HG02870 (cell line): ENCODE results near the gene INTS1.

Experiments used
- ATAC-seq: cut with Tn5 transposase; IDR thresholded peaks from one replicate; pipeline ENCODE4 v1.9.1; 2021; ENCODE audit warnings: mild to moderate bottlenecking, moderate library complexity; ENCODE audit not compliant: unreplicated experiment

Gene INTS1

DNA sequence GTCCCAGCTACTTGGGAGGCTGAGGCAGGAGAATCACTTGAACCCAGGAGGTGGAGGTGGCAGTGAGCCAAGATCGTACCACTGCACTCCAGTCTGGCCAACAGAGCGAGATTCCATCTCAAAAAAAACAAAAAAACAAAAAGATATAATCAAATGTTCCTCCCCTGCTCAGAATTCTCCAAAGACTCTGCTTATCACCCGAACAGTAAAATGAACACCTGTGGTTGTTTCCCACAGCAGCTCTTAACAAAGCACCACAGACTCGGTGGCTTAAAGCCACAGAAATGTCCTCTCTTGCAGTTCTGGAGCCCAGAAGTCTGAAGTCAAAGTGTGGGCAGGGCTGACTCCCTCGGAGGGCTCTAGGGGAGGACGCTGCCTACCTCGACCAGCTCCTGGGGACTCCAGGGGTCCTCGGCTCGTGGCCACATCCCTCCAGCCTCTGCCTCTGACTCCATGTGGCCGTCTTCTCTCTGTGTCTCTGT lies 4.1 kb upstream of the INTS1 start:
- no peak for ATAC-seq

DNA sequence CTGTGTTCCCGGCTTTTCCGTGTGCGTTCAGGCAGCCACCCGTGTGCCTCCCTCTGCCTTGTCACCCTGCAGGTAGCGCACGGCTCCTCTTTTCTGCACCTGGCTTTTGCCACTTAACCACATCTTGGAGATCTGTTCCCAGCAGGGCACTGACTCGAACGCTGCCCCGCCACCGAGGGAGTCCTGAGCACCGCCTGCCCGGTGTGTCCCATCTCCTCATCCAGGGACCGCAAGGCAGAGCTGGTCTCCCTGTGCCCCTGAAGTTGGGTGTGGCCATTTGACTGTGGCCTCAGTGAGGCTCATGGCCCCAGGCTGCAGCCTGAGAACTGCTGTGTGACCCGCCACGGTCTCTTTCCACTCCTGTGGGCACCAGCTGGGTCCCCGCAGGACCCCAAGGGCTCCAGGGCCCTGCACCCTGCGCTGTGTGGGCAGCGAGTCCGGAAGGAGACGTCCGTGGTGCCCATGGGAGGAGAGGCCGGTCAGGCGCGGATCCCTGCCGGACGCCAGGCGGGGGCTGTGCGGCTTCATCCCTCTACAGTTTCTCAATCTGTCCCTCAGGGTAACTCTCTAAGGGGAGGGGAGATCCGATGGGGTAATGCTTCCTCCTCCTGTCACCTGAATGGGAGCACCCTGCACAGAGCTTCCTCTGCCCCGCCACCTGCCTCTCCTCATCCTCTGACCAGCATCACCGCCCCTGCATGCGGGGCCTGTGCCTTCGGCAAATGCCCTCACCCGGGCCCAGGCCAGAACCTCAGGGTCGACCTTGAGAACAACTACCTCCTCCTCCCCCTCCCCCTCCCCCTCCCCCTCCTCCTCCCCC lies 1.8 kb upstream of the INTS1 start:
- no peak for ATAC-seq

DNA sequence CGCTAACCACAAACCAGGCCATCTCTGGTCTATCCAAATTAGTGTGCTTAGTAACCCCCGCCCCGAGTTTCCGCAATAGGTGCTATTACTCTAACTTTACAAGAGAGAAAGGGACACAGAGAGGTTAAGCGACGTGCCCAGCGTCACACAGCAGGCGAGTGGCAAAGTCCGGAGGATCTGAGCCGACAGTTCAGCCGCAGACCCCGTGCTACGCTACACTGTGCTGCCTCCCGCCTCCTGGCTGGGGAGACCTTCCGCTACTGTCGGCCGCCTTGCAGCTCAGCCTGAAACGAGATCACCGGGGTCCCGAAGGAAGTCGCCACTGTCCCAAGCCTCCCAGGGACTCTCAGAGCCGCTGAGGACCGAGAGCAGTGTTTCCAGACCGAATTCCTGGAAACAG lies 799 bp downstream of the INTS1 start:
- ATAC-seq, result no peak

DNA sequence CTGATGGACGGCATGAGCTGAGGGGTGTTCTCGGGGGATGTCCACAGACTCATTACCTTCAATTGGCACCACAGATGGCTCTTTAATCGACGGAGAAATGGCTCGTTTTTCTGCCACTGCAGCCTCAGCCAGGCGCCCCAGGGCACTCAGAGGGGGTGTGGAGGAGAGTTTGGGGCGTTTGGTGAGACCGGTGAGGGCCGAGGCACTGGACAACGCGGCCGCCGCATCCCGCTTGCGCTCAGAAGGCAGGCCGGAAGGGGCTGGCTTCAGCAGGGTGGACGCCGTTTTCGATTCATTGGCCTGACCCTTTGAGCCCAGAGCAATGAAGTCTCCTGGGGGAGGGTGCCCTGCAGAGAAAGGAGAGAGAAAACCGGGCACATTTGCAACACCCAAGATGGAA lies 1.3 kb downstream of the INTS1 start:
- no peak for ATAC-seq

DNA sequence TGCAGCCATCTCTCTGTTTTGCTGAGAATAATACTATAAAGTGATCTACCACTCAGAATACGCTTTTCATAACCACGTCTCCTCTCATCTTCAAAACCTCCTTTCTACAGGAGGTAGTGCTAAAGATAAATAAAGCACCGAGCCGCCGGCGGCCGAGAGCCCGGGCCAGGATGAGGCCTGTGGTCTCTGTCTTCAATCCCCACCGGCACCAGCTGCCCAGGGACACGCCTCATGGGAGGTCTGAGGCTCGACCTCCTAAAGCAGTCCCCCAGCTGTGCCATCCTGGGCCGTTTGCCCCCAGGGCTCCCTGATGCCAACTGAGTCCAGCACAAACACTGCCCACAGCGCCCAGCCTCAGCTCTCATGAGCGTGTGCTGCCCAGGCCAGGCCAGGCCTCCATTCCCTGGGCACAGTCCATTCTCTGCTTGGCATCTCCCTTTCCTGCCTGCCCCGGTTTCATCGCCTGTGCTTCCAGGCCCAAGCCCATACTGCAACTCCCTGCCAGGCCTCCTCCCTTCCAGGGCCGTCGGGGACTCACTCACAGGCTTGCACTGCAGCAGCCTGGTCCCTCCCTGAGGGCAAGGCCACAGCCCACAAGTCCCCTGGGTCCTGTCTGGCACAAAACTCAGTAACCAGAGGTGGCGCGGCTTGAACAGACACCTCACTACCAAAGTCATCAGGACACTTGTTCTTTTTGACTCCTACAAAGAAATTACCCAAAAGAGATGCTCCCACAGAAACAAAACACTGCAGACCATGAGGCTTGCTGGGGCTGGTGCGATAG lies 2.5 kb downstream of the INTS1 start:
- ATAC-seq, result no peak

DNA sequence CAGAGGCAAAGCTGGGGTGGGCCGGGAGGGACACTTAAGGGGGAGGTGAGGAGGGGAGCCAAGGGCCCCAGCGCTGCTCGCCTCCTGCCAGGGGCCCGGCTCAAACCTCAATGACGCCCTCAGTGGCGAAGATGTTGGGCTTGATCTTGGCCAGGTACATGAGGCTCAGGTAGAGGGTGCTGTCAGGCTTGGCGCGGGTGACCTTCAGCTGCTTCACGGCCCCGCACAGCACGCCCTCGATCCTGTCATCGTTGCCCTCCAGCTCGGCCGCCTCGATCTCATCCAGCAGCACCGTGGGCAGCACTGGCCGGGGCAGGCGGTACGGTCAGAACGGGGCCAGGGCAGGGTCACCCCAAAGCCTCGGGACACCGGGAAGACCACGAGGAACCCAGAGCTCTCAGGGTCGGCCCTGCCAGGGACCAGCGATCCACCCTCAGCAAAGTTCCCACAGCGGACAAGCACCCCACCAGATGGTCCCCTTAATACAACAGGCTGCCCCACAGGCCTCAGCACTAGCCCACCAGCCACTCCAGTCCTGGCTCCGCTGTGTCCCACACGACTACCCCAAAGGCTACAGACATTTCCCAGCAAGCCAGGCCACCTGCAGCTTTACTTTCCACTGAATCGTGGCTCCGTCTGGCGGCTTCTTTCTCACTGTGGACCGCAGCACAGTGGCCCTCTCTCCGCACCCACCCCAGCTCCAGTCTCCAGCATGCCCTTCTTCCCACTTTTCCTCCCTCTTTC lies 4.0 kb downstream of the INTS1 start:
- no peak for ATAC-seq

DNA sequence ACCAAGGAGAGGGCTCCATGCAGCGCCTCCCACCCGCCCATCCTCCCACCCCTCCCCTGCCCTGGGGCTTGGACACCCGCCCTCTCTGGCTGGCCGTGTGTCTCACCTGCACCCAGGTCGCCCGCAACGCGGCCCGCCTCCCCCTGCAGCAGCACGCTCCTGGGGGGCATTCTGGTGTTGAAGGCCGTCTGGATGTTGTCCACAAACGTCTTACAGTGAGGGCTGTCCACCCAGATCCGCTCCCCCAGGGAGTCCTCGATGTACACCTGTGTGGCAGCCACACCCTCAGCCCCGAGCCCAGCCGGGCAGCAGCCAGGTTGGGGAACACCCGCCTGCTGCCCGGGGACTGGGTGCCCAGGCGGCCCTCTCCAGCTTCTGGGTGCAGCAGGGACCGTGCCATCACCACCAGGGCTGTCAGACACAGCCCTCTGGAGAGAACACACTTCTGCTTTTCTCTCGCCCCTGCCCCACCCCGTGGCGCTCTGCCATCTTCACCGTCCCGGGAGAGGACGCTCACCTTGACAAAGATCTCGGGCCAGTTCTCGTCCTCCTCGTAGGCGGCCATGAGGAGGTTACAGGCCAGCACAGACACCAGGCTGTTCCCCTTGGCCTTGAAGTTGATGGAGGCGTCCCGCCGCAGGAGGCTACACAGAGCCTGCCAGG lies 4.7 kb downstream of the INTS1 start:
- ATAC-seq, result no peak

DNA sequence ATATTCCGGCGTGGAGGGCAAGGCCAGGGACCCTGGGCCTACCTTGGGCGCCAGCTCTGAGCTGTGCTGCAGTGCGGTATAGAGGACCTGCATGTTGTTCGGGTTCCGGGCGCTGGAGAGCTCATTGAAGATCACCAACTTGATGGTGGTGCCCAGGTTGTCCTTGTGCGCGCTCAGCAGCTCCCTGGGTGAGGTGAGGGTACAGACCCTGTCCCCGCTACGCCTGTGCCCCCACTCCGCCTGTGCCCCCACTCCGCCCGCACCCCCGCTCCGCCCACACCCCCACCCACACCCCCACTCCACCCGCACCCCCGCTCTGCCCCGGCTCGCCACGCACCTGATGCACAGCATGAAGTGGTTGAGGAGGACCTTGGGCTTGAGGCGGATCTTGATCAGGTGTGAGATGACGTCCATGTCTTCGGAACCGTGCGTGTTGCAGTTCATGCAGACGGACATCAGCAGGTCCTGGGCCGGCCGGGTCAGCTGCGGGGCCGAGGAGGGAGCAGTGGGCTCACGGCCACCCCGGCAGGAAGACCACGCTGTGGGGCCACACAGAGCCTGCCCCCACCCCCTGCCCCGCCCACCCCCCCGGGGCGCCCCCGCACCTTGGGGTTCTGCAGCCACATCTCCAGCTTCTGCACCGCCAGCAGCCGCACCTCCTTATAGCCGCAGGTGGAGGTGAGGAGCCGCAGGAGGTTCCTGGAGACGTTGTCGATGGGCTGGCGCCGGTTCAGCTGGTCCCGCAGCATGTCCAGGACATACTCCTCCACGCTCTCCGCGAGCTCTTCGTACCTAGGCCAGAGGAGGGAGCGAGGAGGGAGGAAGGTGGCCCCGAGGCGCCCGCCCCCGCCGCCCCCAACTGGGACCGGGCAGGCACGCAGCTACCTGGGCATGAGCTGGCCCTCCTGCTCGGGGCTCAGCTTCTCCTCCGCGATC lies 5.6 kb downstream of the INTS1 start:
- ATAC-seq, result no peak

DNA sequence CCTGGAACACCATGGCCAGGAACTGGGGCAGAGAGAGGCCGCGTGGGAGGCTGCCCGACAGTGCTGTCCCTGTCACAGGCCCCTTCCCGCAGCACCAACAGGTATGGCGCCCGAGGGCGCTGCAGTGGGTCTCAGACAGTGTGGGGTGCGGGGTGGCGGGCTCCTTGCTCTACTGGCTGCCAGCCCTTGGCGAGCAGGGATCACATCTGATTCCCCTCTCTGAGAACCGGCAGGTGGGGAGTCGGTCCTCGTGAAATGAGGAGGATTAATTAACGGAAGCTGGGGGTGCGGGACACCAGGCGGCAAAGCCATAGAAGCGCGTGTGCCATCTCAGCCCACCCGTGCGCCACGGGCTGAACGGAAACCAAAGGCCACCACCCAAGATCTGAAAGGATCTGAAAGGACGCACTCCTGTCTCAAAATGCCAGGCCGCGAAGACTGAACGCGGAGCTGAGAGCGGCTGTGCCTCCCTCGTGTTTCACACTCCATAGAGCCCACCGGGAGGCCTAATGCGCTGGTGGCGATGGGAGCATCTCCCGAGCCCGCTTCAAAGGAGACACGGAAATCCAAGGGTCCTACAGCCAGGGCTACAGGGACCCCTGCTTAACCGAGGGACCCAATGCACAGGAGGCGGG lies 6.8 kb downstream of the INTS1 start:
- no peak for ATAC-seq

DNA sequence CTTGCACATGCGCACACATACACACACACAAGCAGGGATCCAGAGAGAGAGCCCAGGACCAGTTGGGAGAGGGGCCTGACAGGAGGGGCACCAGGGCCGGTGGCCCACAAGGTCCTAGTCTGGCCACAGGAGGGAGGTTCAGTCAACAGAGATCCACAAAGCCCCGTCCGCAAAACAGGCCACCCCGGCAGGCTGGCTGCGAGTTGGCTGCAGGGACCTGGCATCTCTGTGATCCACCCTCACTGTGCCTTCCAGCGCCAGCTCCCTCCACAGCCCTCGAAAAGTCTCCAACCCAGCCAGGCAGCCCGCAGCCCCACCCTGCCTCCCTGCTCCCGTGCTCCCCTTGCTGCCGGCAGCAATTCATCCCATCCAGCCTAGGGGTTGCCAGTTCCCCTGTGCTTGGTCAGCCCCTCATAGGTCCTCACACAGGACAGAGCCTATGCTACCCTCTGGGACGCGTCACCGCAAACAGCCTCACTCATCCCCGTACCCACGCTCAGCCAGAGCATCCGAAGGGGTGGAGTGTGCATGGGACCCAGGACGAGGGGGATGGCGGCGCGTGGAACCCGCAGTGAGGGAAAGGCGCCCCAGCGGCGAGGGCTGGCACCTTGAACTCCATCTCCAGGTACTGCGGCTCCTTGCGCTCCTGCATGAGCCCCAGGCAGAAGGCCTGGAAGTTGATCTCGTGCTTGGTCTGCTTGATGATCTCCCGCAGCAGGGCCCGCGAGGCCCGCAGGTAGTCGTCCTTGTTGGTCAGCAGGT lies 7.5 kb downstream of the INTS1 start:
- no peak for ATAC-seq

DNA sequence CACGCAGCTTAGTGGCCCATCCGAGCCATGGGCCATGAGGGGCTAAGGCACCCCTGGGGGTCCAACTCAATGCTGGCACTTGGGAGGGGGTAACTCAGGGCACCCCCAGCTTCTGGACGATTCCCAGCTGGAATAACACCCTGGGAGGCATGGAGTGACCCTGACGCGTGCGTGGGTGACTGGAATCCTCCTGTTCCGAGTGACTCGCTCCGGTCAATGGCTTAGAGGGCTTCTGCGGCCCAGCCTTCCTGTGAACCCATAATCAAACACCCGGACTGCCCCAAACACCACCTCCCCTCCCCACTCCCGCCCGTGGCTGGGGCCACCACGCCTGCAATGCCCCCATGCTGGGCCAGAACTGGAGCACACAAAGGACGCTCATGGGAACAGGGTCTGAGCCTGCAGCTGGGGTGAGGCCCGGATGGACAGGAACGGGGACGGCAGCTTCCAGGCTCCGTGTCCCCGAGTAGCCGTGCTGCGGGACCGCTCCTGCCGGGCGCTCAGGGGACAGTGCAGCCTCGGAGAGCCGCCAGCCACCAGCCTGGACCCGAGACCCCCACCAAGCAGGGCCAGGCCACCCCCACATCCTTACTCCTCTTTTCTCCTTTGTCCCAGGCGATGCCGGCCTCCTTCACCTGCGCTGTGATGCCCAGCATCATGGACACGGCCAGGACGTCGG lies 8.5 kb downstream of the INTS1 start:
- ATAC-seq, result no peak

DNA sequence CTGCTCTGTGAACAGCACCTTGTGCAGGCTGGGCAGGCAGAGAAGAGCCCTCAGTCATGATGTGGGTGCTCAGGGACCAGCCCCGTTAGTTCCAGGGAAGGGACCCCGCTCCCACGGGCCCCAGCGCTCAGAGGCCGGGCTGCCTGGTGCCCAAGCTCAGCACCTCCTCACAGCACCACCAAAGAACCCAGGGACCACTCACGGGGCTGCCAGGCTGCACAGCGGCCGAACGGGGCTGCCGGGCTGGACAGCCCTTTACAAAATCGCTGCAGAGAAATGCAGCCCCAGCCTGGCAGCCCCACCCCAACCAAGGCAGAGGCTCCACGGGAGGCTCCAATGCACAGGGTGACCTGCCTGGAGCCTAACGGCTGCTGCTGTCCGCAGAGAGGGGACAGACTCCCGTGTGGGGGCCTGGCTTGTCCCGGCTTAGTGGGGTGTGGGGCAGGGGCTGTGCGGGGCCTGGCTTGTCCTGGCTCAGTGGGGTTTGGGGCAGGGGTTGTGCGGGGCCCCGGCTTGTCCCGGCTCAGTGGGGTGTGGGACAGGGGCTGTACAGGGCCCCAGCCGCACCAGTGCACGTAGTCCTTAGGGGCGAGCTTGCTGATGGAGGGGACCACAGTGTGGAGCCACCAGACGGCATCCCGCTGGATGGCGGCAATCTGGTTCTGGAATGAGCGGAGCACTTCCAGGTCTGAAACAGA lies 9.2 kb downstream of the INTS1 start:
- ATAC-seq, result no peak

DNA sequence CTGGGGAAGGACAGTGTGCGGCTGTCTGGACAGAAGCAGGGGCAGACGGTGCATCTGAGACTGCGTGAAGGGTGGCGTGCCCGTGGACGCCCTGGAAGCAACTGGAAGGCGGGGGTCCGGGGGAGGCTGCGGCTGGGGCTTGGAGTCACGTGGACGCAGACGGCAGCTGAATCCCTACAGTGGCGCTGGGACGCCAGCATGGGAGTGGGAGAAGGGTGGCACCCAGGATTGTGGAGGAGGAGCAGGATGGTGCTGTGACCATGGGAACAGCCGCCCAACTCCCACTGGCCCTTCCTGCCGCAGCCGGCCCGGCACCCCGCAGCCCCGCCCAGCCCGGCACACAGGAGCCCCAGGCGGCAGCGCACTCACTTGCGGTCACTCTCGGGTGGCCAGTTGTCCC lies 9.7 kb downstream of the INTS1 start:
- no peak for ATAC-seq

DNA sequence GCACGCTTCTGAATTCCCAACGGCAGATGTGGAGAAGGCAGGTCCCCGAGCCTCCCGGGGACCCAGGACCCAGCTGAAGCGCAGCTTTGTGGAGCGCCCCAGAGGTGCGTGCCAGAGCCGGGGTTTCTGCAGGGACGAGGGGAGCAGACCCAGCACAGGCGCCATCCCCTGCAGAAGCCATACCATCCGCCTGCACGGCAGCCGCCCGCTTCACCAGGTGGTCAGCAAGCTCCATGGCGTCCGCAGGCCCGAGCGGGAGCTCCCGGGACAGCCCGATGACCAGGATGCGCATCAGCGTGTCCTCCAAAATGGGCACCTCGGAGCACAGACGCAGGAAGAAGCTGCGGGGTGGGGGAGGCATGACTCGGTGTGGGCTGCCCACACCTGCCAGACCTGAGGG lies 10.6 kb downstream of the INTS1 start:
- no peak for ATAC-seq

DNA sequence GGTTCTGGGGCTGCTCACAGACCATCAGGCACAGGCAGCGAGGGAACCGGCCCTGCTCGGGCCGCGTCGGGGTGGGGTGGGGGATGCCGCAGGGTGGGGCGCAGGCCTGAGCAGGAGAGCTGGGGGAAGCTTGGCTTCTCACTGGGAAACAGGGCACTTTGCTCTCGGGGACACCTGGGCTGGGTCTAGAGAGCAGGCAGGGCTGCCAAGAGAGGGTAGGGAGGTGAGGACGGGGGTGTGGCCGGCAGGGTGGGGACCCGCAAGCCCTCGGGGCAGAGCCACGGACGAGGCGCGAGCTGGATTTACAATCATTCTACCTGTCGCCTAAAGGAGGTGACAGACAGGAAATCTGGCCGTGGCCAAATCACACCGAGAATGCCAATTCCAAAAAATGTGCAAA lies 11.1 kb downstream of the INTS1 start:
- ATAC-seq, result no peak

DNA sequence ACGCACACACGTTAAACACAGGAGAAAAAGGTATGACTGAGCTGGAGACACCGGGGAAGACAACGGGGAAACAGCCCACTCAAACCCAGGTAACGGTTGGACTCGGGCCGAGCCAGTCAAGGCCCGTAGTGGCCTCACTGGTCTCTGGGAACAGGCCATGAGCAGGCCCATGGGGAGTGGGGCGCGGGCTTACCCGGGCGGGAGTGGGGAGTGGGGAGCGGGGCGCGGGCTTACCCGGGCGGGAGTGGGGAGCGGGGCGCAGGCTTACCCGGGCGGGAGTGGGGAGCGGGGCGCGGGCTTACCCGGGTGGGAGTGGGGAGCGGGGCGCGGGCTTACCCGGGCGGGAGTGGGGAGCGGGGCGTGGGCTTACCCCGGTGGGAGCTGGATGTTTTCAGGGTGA lies 11.5 kb downstream of the INTS1 start:
- ATAC-seq, result no peak

DNA sequence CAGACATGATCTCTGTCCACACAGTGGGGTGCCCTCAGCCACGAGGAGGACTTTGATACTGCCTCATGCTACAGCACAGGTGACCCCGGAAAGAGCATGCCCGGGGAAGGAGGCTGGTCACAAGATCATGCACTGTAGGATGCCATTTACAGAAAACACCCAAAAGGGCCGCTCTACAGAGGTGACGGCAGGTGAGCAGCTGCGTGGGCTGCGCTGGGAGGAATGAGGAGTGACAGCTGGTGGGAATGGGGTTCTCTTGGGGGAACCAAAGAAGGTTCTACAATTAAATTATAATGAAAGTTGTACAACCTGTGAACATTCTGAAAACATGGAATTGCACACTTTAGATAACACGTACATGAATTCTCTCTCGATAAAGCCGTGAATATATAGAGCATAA lies 12.0 kb downstream of the INTS1 start:
- ATAC-seq, result no peak

DNA sequence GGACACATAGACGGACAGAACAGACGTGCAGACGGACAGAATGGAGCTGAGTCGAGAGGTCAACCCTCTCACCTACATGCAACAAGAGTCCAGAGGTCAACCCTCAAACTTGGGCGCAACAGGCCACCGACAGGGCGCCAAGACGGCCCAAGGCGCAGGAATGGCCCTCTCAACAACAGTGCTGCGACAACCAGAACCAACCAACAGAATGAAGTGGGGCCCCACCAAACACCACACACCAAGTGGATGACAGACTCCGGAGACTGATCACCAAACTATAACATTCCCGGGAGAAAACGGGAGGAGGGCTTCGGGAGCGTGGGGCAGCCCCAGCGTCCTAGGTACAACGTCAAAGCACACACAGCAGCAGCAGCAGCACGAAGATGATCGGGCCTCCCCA lies 13.4 kb downstream of the INTS1 start:
- no peak for ATAC-seq
